OCI-LY3 (cell line): ENCODE measurements around the gene TUBB.

Experiments
- H2AFZ ChIP-seq: fragments of 200-600, 300-600 bp; shearing (Covaris generic); 2 replicates; pipeline ENCODE4 v1.6.0; 2014; ENCODE audit warnings: antibody characterized with exemption, low read depth, low read length
- H3K27ac ChIP-seq: fragments of 200-600, 300-600 bp; sonication (generic); 2 replicates; pipeline ENCODE4 v1.5.1; 2014; ENCODE audit warnings: mild to moderate bottlenecking, low read length, moderate library complexity, mixed read lengths
- H3K27me3 ChIP-seq: fragments of 200-600, 300-600 bp; sonication (generic); 2 replicates; pipeline ENCODE4 v1.6.1; 2014; ENCODE audit warnings: low read depth, low read length, mixed read lengths
- H3K36me3 ChIP-seq: fragments of 200-600, 300-600 bp; sonication (generic); replicated peaks from 2 replicates; pipeline ENCODE3; 2014; ENCODE audit warnings: low read depth, low read length, mixed read lengths
- H3K4me1 ChIP-seq: fragments of 300-600, 200-600 bp; sonication (generic); 2 replicates; pipeline ENCODE4 v1.6.1; 2014; ENCODE audit warnings: low read length, mixed read lengths
- H3K4me2 ChIP-seq: fragments of 200-600, 300-600 bp; sonication (generic); 2 replicates; pipeline ENCODE4 v1.6.1; 2014; ENCODE audit warnings: low read length, mixed read lengths
- H3K4me3 ChIP-seq: fragments of 300-600, 200-600 bp; sonication (generic); 2 replicates; pipeline ENCODE4 v1.5.1; 2014; ENCODE audit warnings: antibody characterized with exemption, mild to moderate bottlenecking, low read length, moderate library complexity
- H3K79me2 ChIP-seq: fragments of 300-600, 200-600 bp; shearing (Covaris generic); 2 replicates; pipeline ENCODE4 v1.6.1; 2014; ENCODE audit warnings: mild to moderate bottlenecking, low read length, mixed read lengths
- H3K9ac ChIP-seq: fragments of 300-600, 200-600 bp; shearing (Covaris generic); 2 replicates; pipeline ENCODE4 v1.6.0; 2014; ENCODE audit warnings: mild to moderate bottlenecking, low read length, moderate library complexity
- H3K9me3 ChIP-seq: fragments of 200-600, 300-600 bp; shearing (Covaris generic); 2 replicates; pipeline ENCODE4 v1.6.1; 2014; ENCODE audit warnings: low read length, mixed read lengths; ENCODE audit not compliant: insufficient read depth
- H4K20me1 ChIP-seq: fragments of 200-600, 300-600 bp; sonication (generic); 2 replicates; pipeline ENCODE4 v1.6.1; 2016; ENCODE audit warnings: low read length, mixed read lengths; ENCODE audit not compliant: insufficient read depth
- CTCF ChIP-seq: fragments of 200-600, 300-600 bp; sonication (generic); IDR thresholded peaks from 2 replicates; pipeline ENCODE4 v1.5.1; 2014; ENCODE audit warnings: antibody characterized with exemption, low read length, low read depth
- EZH2phosphoT487 ChIP-seq: fragments of 200-600 bp; shearing (Covaris generic); IDR thresholded peaks from 2 replicates; pipeline ENCODE4 v1.6.1; 2018; ENCODE audit warnings: antibody characterized with exemption, mixed run types, low read depth

The TUBB gene

GRCh38 chr6:30703821-30704220 is 16.3 kb upstream of the TUBB start:
- no peak overlapping the region for H3K4me2 ChIP-seq
- no peak for TF ChIP-seq EZH2phosphoT487
- no peak for TF ChIP-seq CTCF
- H3K9ac ChIP-seq = no peak overlapping the region
- H3K4me1 ChIP-seq = no peaks in the 10 kb centered on the region
- H4K20me1 ChIP-seq = no peaks in the 10 kb centered on the region
- H2AFZ ChIP-seq = no peak overlapping the region
- no peaks in the 10 kb centered on the region for H3K27me3 ChIP-seq
- no peak overlapping the region for H3K27ac ChIP-seq
- H3K79me2 ChIP-seq = no peaks in the 10 kb centered on the region
- H3K9me3 ChIP-seq = no peaks in the 10 kb centered on the region
- no peak overlapping the region for H3K4me3 ChIP-seq
- no peaks in the 10 kb centered on the region for H3K36me3 ChIP-seq

GRCh38 chr6:30705620-30706019 is 14.5 kb upstream of the TUBB start:
- Histone ChIP-seq H3K4me1 (no peaks in the 10 kb centered on the region), H2AFZ (no peak overlapping the region), H3K27me3 (no peaks in the 10 kb centered on the region), H3K4me2 (no peak overlapping the region), H3K79me2 (no peaks in the 10 kb centered on the region), H3K9me3 (no peaks in the 10 kb centered on the region), H3K27ac (no peak overlapping the region), H4K20me1 (no peaks in the 10 kb centered on the region), H3K4me3 (no peak overlapping the region), H3K9ac (no peak overlapping the region), H3K36me3 (no peaks in the 10 kb centered on the region)
- TF ChIP-seq EZH2phosphoT487 = no peak
- TF ChIP-seq CTCF = no peak

GRCh38 chr6:30707281-30707850 is 12.8 kb upstream of the TUBB start:
- Histone ChIP-seq H2AFZ (no peak overlapping the region), H3K79me2 (no peaks in the 10 kb centered on the region), H3K27me3 (no peaks in the 10 kb centered on the region), H3K9me3 (no peaks in the 10 kb centered on the region), H3K27ac (no peak overlapping the region), H3K4me2 (no peak overlapping the region), H3K36me3 (no peaks in the 10 kb centered on the region), H3K4me3 (no peak overlapping the region), H4K20me1 (no peaks in the 10 kb centered on the region), H3K4me1 (no peaks in the 10 kb centered on the region), H3K9ac (no peak overlapping the region)
- no peak for TF ChIP-seq EZH2phosphoT487
- no peak for TF ChIP-seq CTCF

DNA sequence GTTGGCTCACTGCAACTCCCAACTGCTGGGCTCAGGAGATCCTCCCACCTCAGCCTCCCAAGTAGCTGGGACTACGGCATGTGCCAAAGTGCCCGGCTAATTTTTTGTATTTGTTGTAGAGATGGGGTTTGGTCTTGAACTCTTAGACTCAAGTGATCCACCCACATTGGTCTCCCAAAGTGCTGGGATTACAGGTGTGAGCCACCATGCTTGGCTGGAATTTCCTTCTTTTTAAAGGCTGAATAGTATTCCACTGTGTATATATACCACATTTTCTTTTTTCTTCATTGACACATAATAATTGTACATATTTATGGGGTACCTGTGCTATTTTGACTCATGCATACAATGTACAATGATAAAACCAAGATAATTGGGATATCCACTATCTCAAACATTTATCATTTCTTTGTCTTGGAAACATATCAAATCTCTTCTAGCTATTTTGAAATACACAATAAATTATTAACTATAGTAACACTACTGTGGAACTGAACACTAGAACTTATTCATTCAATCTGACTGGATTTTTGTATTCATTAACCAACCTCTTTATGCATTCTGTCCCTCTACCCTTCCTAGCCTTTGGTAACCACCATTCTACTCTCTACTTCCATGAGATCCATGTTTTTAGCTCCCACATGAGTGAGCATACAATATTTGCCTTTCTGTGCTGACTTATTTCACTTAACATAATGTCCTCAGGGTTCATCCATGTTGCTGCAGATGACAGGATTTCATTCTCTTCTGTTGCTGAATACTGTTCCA is 10.9 kb upstream of the TUBB start:
- H3K27me3 ChIP-seq = no peaks in the 10 kb centered on the region
- no peaks in the 10 kb centered on the region for H4K20me1 ChIP-seq
- no peak overlapping the region for H3K4me2 ChIP-seq
- TF ChIP-seq EZH2phosphoT487 (no peak), CTCF (no peak)
- no peaks in the 10 kb centered on the region for H3K9me3 ChIP-seq
- H2AFZ ChIP-seq = no peak overlapping the region
- no peaks in the 10 kb centered on the region for H3K4me1 ChIP-seq
- H3K36me3 ChIP-seq = no peaks in the 10 kb centered on the region
- H3K4me3 ChIP-seq = no peak overlapping the region
- H3K79me2 ChIP-seq = no peaks in the 10 kb centered on the region
- no peak overlapping the region for H3K27ac ChIP-seq
- H3K9ac ChIP-seq = no peak overlapping the region
